PC-9 (cell line): ENCODE data around the gene QDPR. TPM values are rescaled to one million over a fixed set of nuclear protein-coding genes. Genes with fewer than 3 reads are reported as not detected.

ENCODE experiments used
- BruUV-seq: library from RNA; stranded (reverse); fragments of 400-500 nt; replicated peaks from 2 replicates; lab custom pipeline; 2021; lab: Mats Ljungman, UMichigan
- CTCF ChIA-PET: fragments of 300-600 bp; sonication (Branson Sonifier 250); formaldehyde crosslinking; loops from one replicate; lab custom pipeline; 2022; ENCODE audit warnings: antibody characterized with exemption; lab: Charles Lee
- POLR2A ChIA-PET: fragments of 300-600 bp; sonication (Branson Sonifier 250); formaldehyde crosslinking; loops from one replicate; lab custom pipeline; 2022; ENCODE audit warnings: antibody characterized with exemption; ENCODE audit not compliant: unreplicated experiment; lab: Charles Lee
- DNase-seq, 2 experiments: peaks; one replicate each; pipeline versions ENCODE4 v3.0.0 to v3.0.0-alpha.2; 2015 to 2022; ENCODE audit warnings: mixed read lengths in 1 of 2
- H2AFZ ChIP-seq: fragments of 200-600 bp; sonication (generic); 2 replicates; pipeline ENCODE4 v1.8.1; 2017; ENCODE audit warnings: antibody characterized with exemption
- H3F3A ChIP-seq: fragments of 200-600 bp; sonication (generic); 2 replicates; pipeline ENCODE4 v1.8.1; 2017; ENCODE audit warnings: antibody characterized with exemption, mild to moderate bottlenecking, low read depth; ENCODE audit not compliant: insufficient read depth
- H3K27ac ChIP-seq: fragments of 200-600 bp; sonication (generic); 2 replicates; pipeline ENCODE4 v1.6.1; 2016; ENCODE audit warnings: mixed run types
- H3K27me3 ChIP-seq: fragments of 200-600 bp; sonication (generic); 2 replicates; pipeline ENCODE4 v1.6.1; 2016; ENCODE audit warnings: low read depth, mixed run types; ENCODE audit not compliant: insufficient read depth
- H3K36me3 ChIP-seq: fragments of 200-600 bp; sonication (generic); 2 replicates; pipeline ENCODE4 v1.6.1; 2016; ENCODE audit warnings: low read depth, mixed run types
- H3K4me1 ChIP-seq: fragments of 200-600 bp; sonication (generic); replicated peaks from 2 replicates; pipeline ENCODE4 v1.6.1; 2016; ENCODE audit warnings: mixed run types; ENCODE audit not compliant: insufficient read depth
- H3K4me2 ChIP-seq: fragments of 200-600 bp; sonication (generic); 2 replicates; pipeline ENCODE4 v1.6.1; 2017; ENCODE audit warnings: mixed run types
- H3K4me3 ChIP-seq: fragments of 200-600 bp; sonication (generic); 2 replicates; pipeline ENCODE4 v1.6.1; 2016; ENCODE audit warnings: mixed run types
- H3K79me2 ChIP-seq: fragments of 200-600 bp; sonication (generic); 2 replicates; pipeline ENCODE4 v1.6.1; 2017; ENCODE audit warnings: low read depth, mixed run types
- H3K9me2 ChIP-seq: fragments of 200-600 bp; sonication (generic); 2 replicates; pipeline ENCODE4 v1.8.1; 2017; ENCODE audit warnings: mild to moderate bottlenecking; ENCODE audit not compliant: insufficient read depth
- H3K9me3 ChIP-seq: fragments of 200-600 bp; sonication (generic); 2 replicates; pipeline ENCODE4 v1.8.1; 2016; ENCODE audit warnings: low read depth; ENCODE audit not compliant: insufficient read depth
- H4K20me1 ChIP-seq: fragments of 200-600 bp; sonication (generic); 2 replicates; pipeline ENCODE4 v1.8.1; 2017; ENCODE audit not compliant: insufficient read depth
- CTCF ChIP-seq: fragments of 200-600 bp; sonication (generic); conservative IDR thresholded peaks from 2 replicates; pipeline ENCODE4 v1.6.1; 2017; ENCODE audit warnings: mixed run types, antibody characterized with exemption, mild to moderate bottlenecking, moderate library complexity
- EZH2 ChIP-seq: fragments of 200-600 bp; sonication (generic); IDR thresholded peaks from 2 replicates; pipeline ENCODE4 v1.8.0; 2017; ENCODE audit warnings: antibody characterized with exemption, low read depth
- intact Hi-C: fragments of 100-400 bp; cut with micrococcal nuclease; formaldehyde crosslinking; loops from one replicate; pipeline ENCODE4 v1.10.0; 2022; ENCODE audit not compliant: unreplicated experiment
- total RNA-seq: library from RNA; stranded (reverse); gene quantifications from 2 replicates; pipeline ENCODE4 v1.2.3, GENCODE V29; 2021

The QDPR gene
- total RNA-seq, 1 experiment from 2014 or later, result 14.0 TPM

- Histone ChIP-seq H3K79me2 (no peaks in the 10 kb centered on the region), H3K27me3 (peaks cover 22% of the 10 kb centered on the region), H3K4me1 (no peaks in the 10 kb centered on the region), H2AFZ (no peak overlapping the region), H3K36me3 (no peaks in the 10 kb centered on the region), H3K4me3 (no peak overlapping the region), H3K4me2 (no peak overlapping the region), H3K27ac (no peak overlapping the region), H3K9me3 (no peaks in the 10 kb centered on the region), H3F3A (0 out of 2 replicates have a peak, but pooled peaks cover 2% of the 10 kb centered on the region), H3K9me2 (no peaks in the 10 kb centered on the region), H4K20me1 (no peaks in the 10 kb centered on the region)
- ChIA-PET POLR2A (no interaction called here), CTCF (no interaction called here)
- no peak for DNase-seq
- BruUV-seq, result no TSS peak
- intact Hi-C loops, result no loop called here
- no peak for TF ChIP-seq EZH2
- no peak for TF ChIP-seq CTCF
Observed at GRCh38 chr4:17526695-17527477, 15.0 kb upstream of the QDPR start.

DNA sequence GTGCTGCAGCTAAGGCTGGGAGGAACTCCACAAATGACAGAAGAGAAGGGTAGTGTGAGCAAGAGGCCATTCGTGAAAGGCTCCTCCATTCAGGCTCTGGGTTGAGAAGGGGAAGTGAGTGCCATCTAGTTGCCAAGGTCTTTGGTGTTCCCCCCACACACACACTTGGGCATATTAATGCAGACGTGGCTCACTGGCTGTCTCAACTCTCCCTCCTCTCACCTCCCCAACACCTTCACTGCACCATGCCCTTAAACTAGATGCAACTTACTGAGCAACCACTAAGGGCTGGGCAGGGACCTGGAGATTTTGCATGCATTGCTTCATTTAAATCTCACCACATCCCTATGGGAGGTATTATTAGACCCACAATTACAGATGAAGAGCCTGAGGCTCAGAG, 11.8 kb upstream of the QDPR start:
- intact Hi-C loops, result no loop called here
- POLR2A ChIA-PET, result no interaction called here
- Histone ChIP-seq H4K20me1 (no peaks in the 10 kb centered on the region), H3F3A (no peaks in the 10 kb centered on the region), H3K4me2 (no peak overlapping the region), H2AFZ (no peak overlapping the region), H3K4me1 (no peaks in the 10 kb centered on the region), H3K27ac (no peak overlapping the region), H3K79me2 (no peaks in the 10 kb centered on the region), H3K36me3 (no peaks in the 10 kb centered on the region), H3K4me3 (no peak overlapping the region), H3K9me2 (no peaks in the 10 kb centered on the region), H3K9me3 (no peaks in the 10 kb centered on the region), H3K27me3 (peaks cover 37% of the 10 kb centered on the region)
- no TSS peak for BruUV-seq
- TF ChIP-seq CTCF, result no peak
- TF ChIP-seq EZH2, result no peak
- DNase-seq, result no peak
- CTCF ChIA-PET, result no interaction called here

DNA sequence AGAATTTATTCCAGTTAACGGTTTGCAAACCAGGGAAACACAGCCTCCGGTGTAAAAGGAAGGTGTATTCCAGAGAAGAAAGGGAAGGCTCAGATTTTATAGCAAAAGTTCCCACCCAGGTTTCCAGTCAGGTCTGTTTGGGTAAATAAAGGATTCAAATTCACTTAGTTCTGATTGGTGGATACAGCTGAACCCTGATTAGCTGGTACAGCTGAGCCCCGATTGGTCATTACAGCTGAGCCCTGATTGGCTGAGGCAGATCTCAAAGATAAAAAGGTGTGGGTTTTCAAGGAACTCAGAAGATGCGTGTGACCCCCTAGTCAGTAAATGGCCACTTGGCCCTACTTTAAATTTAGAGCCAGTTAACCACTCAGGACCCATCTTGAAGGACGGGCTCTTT, 9.7 kb upstream of the QDPR start:
- TF ChIP-seq EZH2 (no peak), CTCF (no peak)
- Histone ChIP-seq H3K27ac (no peak overlapping the region), H3K4me1 (no peaks in the 10 kb centered on the region), H3K4me3 (no peak overlapping the region), H3F3A (no peaks in the 10 kb centered on the region), H4K20me1 (no peaks in the 10 kb centered on the region), H3K9me2 (no peaks in the 10 kb centered on the region), H3K9me3 (no peaks in the 10 kb centered on the region), H3K4me2 (no peak overlapping the region), H3K79me2 (no peaks in the 10 kb centered on the region), H3K27me3 (peaks cover 25% of the 10 kb centered on the region; the same call in 1 of the 2 replicates), H3K36me3 (no peaks in the 10 kb centered on the region), H2AFZ (no peak overlapping the region)
- ChIA-PET POLR2A (no interaction called here), CTCF (no interaction called here)
- no TSS peak for BruUV-seq
- intact Hi-C loops, result no loop called here
- no peak for DNase-seq
